Activated CD4-positive, alpha-beta T cell treated with anti-CD3 and anti-CD28 coated beads, Interleukin-2, amount 10 ng/mL, durations not matched to agents 7 days and 5 days (primary cell): ENCODE measurements around the gene AREL1. TPM values are rescaled to one million over a fixed set of nuclear protein-coding genes. Genes with fewer than 3 reads are reported as not detected.

Experiments used
- CTCF ChIA-PET: fragments of 350-600 bp; sonication (Branson Sonifier 250); formaldehyde crosslinking; loops from one replicate; lab custom pipeline; 2021; ENCODE audit warnings: antibody characterized with exemption; lab: Charles Lee
- POLR2A ChIA-PET: fragments of 350-600 bp; sonication (Branson Sonifier 250); formaldehyde crosslinking; loops from one replicate; lab custom pipeline; 2021; ENCODE audit warnings: antibody characterized with exemption; lab: Charles Lee
- DNase-seq: peaks from one replicate; pipeline ENCODE4 v3.0.0-alpha.2; 2020
- H3K27ac Mint-ChIP-seq: one replicate; pipeline ENCODE4 v1.8.0; 2021; ENCODE audit warnings: mild to moderate bottlenecking, moderate library complexity, mixed read lengths
- H3K27me3 Mint-ChIP-seq: one replicate; pipeline ENCODE4 v1.8.0; 2021; ENCODE audit warnings: mixed read lengths
- H3K36me3 Mint-ChIP-seq: one replicate; pipeline ENCODE4 v1.8.0; 2021; ENCODE audit warnings: low read depth, mixed read lengths
- H3K4me1 Mint-ChIP-seq: one replicate; pipeline ENCODE4 v1.8.0; 2021; ENCODE audit warnings: mixed read lengths
- H3K4me3 Mint-ChIP-seq: one replicate; pipeline ENCODE4 v1.8.0; 2021; ENCODE audit warnings: mild to moderate bottlenecking, moderate library complexity, mixed read lengths
- H3K9me3 Mint-ChIP-seq: one replicate; pipeline ENCODE4 v1.8.0; 2021; ENCODE audit warnings: mixed read lengths
- total RNA-seq, 2 experiments: library from RNA; stranded (reverse); gene quantifications; one replicate each; pipeline ENCODE4 v1.2.3, GENCODE V29; 2021

AREL1 gene
- total RNA-seq, 2 experiments from 2014 or later: 44.1 to 44.2 TPM

GRCh38 chr14:74667758-74668157 lies 45.1 kb downstream of the AREL1 start:
- DNase-seq: no peak
- Mint-ChIP-seq H3K36me3 (peaks cover 57% of the 10 kb centered on the region), H3K9me3 (no peaks in the 10 kb centered on the region), H3K27ac (no peak overlapping the region), H3K4me1 (peaks cover 5% of the 10 kb centered on the region), H3K4me3 (no peak overlapping the region), H3K27me3 (no peaks in the 10 kb centered on the region)
- ChIA-PET POLR2A (no interaction called here), CTCF (interaction anchor here (0.8 to 3.0 kb wide), 4 partner anchors 10 to 49 kb away, joined by 3 to 8 read pairs (median 6); no protein-coding TSS in a partner anchor)

DNA sequence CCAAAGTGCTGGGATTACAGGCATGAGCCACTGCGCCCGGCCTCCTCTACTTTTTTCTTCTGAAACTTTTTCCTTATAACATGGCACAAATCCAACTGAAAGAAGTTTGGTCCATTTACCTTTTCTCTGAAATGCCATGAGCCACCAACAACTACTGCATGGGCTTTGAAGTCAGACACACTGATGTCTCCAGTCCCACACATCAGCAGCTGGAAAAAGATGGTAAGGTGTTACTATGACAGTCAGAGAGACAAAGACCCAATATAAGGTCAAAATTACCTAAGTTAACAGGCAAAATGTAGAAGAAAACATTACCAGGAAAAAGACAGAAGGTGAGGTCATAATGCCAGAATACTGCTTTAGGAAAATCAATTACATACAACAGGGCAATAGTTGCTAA lies 48.2 kb downstream of the AREL1 start:
- POLR2A ChIA-PET: no interaction called here
- no peak overlapping the region for H3K27ac Mint-ChIP-seq
- DNase-seq: no peak
- no peaks in the 10 kb centered on the region for H3K27me3 Mint-ChIP-seq
- H3K36me3 Mint-ChIP-seq: peaks cover 36% of the 10 kb centered on the region
- H3K9me3 Mint-ChIP-seq: no peaks in the 10 kb centered on the region
- peaks cover 5% of the 10 kb centered on the region for H3K4me1 Mint-ChIP-seq
- H3K4me3 Mint-ChIP-seq: no peak overlapping the region
- CTCF ChIA-PET: interaction anchor here (0.6 to 1.6 kb wide), 5 partner anchors 34 to 922 kb away, joined by 3 to 4 read pairs (median 3); no protein-coding TSS in a partner anchor

DNA sequence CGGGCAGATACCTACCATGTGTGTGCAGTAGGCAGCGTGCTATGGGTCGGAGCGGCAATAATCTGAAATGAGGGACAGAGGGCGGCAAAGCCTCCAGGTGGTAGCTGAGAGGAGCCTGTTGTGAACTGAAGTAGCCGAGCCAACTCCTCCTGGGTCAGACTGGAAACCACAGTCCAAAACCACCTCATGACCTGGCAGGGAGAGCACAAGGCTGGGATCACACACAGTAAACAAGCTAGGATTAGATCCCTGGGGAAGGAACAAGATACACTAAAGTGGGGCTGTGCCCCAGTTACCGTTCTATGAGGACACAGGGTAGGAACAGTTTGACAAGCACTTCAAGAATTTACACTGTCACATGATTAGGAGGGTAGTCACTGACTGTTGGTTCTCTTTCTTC lies 49.0 kb downstream of the AREL1 start:
- Mint-ChIP-seq H3K27ac (no peak overlapping the region), H3K9me3 (no peaks in the 10 kb centered on the region), H3K36me3 (peaks cover 30% of the 10 kb centered on the region), H3K4me1 (peaks cover 5% of the 10 kb centered on the region), H3K4me3 (no peak overlapping the region), H3K27me3 (no peaks in the 10 kb centered on the region)
- DNase-seq: no peak
- CTCF ChIA-PET: interaction anchor here (0.7 to 1.8 kb wide), 4 partner anchors 9 to 76 kb away, joined by 3 to 6 read pairs (median 3); partner anchors contain the start of gene LTBP2
- POLR2A ChIA-PET: no interaction called here

- no peak for DNase-seq
- Mint-ChIP-seq H3K27ac (no peak overlapping the region), H3K4me3 (no peak overlapping the region), H3K27me3 (no peaks in the 10 kb centered on the region), H3K9me3 (no peaks in the 10 kb centered on the region), H3K4me1 (no peaks in the 10 kb centered on the region), H3K36me3 (peaks cover 20% of the 10 kb centered on the region)
- CTCF ChIA-PET: interaction anchor here (0.7 kb wide), 2 partner anchors 46 to 123 kb away, joined by 5 to 8 read pairs; no protein-coding TSS in a partner anchor
- POLR2A ChIA-PET: no interaction called here
These were observed 51.0 kb downstream of the AREL1 start for GRCh38 chr14:74661726-74662450.

DNA sequence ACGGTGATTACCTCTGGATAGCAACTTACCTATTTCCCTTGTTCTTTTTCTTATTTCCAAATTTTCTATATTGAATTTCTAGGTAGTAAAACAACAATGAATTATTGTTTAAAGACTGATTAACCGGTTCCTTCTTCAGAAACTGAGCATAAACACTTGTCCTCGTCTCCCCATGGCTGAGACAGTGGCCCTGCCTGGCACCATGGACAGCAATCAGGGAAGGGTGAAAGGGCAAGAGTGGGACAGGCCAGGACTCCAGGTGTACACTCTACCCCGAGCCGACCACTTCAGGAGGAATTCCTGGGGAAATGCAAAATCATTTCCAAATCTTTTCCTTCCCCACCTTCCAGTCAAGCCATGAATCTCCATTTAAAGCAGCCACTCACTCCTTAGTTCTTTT lies 52.0 kb downstream of the AREL1 start:
- no peak overlapping the region for H3K27ac Mint-ChIP-seq
- H3K9me3 Mint-ChIP-seq: no peaks in the 10 kb centered on the region
- no peaks in the 10 kb centered on the region for H3K4me1 Mint-ChIP-seq
- H3K4me3 Mint-ChIP-seq: no peak overlapping the region
- ChIA-PET CTCF (no interaction called here), POLR2A (no interaction called here)
- H3K36me3 Mint-ChIP-seq: peaks cover 20% of the 10 kb centered on the region
- no peaks in the 10 kb centered on the region for H3K27me3 Mint-ChIP-seq
- DNase-seq: no peak

GRCh38 chr14:74660167-74660566 lies 52.7 kb downstream of the AREL1 start:
- no peak for DNase-seq
- no peaks in the 10 kb centered on the region for H3K4me1 Mint-ChIP-seq
- H3K27me3 Mint-ChIP-seq: no peaks in the 10 kb centered on the region
- H3K36me3 Mint-ChIP-seq: peaks cover 20% of the 10 kb centered on the region
- ChIA-PET CTCF (interaction anchor here (0.6 to 0.9 kb wide), 2 partner anchors 22 to 42 kb away, joined by 3 read pairs; no protein-coding TSS in a partner anchor), POLR2A (no interaction called here)
- H3K4me3 Mint-ChIP-seq: no peak overlapping the region
- no peaks in the 10 kb centered on the region for H3K9me3 Mint-ChIP-seq
- H3K27ac Mint-ChIP-seq: no peak overlapping the region

DNA sequence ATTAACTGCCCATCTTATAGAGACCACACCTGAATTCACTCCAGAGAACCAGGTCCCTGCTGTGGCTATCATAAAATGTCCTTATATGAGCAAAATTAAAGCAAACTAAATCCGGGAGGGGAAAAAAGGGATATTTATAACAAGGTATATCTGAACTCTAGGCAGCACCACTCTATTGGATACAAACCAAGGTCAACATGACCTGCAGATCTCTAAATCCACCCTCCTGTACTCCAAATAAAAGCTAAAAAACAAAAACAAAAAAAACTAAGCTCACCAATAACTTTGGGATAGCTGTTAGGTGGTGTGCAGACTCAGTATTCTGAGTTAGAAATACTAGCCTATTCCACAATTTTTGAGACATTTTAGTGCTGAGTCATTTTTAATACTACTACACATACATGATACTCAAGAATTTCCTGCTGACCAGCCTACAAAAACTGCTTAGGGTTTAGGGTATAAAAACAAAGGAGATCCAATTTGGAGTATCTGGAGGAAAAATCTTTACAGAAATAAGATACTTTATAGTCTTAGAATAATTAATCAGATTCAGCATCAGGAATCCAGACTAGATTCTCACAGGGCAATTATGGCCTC lies 54.2 kb downstream of the AREL1 start:
- Mint-ChIP-seq H3K36me3 (peaks cover 15% of the 10 kb centered on the region), H3K4me3 (no peak overlapping the region), H3K27me3 (no peaks in the 10 kb centered on the region), H3K27ac (no peak overlapping the region), H3K4me1 (no peaks in the 10 kb centered on the region), H3K9me3 (no peaks in the 10 kb centered on the region)
- POLR2A ChIA-PET: no interaction called here
- DNase-seq: no peak
- CTCF ChIA-PET: no interaction called here

GRCh38 chr14:74656964-74657363 lies 55.9 kb downstream of the AREL1 start:
- no peak for DNase-seq
- no peak overlapping the region for H3K4me3 Mint-ChIP-seq
- no peaks in the 10 kb centered on the region for H3K9me3 Mint-ChIP-seq
- H3K27ac Mint-ChIP-seq: no peak overlapping the region
- peaks cover 10% of the 10 kb centered on the region for H3K36me3 Mint-ChIP-seq
- H3K4me1 Mint-ChIP-seq: no peaks in the 10 kb centered on the region
- POLR2A ChIA-PET: no interaction called here
- CTCF ChIA-PET: interaction anchor here (0.6 to 1.7 kb wide), 3 partner anchors 14 to 55 kb away, joined by 3 to 4 read pairs (median 3); no protein-coding TSS in a partner anchor
- no peaks in the 10 kb centered on the region for H3K27me3 Mint-ChIP-seq

DNA sequence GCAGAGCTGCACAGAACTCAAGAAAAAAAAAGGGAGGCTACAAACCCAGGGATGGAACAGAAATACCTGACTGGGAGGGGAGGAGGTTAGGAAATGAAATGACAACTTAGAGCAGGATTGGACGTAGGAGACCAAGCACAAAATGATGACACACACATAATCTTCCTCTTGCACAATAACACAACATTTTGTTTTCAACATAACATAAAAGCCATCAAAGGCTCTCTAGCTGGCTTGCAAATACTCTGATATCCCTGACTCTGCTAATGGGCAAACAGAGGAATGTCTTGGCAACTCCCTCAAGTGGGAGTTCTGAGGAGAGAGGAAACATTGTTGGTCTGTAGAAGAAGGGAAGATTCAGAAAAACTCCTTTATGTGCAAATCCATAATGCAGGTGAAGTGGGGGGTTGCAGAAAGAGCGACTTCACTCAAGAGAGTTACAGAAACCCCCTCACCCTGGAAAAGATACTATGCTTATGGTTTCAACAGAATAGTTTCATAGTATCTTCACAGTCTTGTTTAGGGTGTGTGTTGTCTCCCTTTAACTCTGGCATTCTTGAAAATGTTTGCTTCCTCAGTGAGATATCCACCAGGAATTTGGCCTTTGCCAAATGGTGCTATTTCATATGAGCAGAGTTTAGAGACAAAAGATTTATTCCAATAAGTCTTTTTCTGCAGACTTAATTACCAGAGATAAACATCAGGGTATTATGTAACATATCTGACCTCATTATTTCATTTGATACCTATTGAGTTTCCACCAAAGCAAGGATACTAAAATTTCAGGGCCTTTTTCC lies 57.1 kb downstream of the AREL1 start:
- CTCF ChIA-PET: interaction anchor here (1.2 to 1.7 kb wide), 2 partner anchors 8 to 43 kb away, joined by 3 to 4 read pairs; no protein-coding TSS in a partner anchor

GRCh38 chr14:74654931-74655330 lies 57.9 kb downstream of the AREL1 start:
- DNase-seq: no peak
- CTCF ChIA-PET: interaction anchor here (0.9 to 1.2 kb wide), 2 partner anchors 9 to 239 kb away, joined by 3 read pairs; no protein-coding TSS in a partner anchor
- H3K4me1 Mint-ChIP-seq: peaks cover 4% of the 10 kb centered on the region
- POLR2A ChIA-PET: no interaction called here
- H3K36me3 Mint-ChIP-seq: peaks cover 8% of the 10 kb centered on the region
- no peaks in the 10 kb centered on the region for H3K9me3 Mint-ChIP-seq
- H3K27me3 Mint-ChIP-seq: no peaks in the 10 kb centered on the region
- H3K4me3 Mint-ChIP-seq: no peak overlapping the region
- H3K27ac Mint-ChIP-seq: no peak overlapping the region

More for the DNA sequence above, 57.1 kb downstream of the AREL1 start:
- POLR2A ChIA-PET: no interaction called here
- Mint-ChIP-seq H3K36me3 (peaks cover 8% of the 10 kb centered on the region), H3K27ac (no peak overlapping the region), H3K27me3 (no peaks in the 10 kb centered on the region), H3K9me3 (no peaks in the 10 kb centered on the region), H3K4me3 (no peak overlapping the region), H3K4me1 (peaks cover 4% of the 10 kb centered on the region)
- DNase-seq: no peak

DNA sequence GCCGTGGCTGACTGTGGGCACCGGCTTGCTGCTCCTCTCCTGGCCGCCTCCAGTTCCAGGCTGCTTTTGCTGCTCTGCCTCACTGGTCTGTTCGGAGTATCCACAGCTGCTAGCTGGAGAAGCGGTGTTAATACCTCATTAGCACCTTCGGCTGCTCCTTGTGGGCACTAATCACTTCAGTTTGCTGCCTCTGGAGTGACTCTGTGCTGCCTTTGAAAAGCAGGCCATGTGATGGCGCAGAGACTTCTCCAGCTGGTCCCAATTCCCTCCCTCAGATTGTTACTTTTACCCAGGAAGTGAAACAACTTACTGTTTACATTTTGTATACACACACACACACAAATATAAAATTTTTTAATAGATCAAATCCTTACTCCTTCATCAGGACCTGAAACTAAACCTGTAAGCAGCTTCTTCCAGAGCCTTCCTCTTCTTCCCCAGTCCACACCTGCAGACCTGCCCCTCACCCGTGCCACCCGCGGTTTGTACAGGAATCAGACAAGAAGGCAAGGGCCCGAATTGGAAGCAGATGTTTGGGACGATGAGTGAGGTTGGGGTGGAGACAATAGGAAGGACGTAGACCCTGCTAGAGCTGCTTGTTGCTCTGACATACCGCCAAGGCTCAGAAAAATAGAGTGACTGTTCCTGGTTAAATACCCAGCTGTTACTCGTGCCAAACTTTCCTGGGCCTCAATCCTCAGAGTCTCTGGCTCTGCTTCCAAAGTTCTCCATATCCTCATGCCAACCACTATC lies 59.3 kb downstream of the AREL1 start:
- CTCF ChIA-PET: no interaction called here
- H3K4me1 Mint-ChIP-seq: peaks cover 4% of the 10 kb centered on the region
- peaks cover 6% of the 10 kb centered on the region for H3K36me3 Mint-ChIP-seq
- POLR2A ChIA-PET: no interaction called here
- no peaks in the 10 kb centered on the region for H3K9me3 Mint-ChIP-seq
- DNase-seq: no peak
- H3K4me3 Mint-ChIP-seq: no peak overlapping the region
- peak overlapping the region; percentile 74 for H3K27ac Mint-ChIP-seq
- H3K27me3 Mint-ChIP-seq: no peaks in the 10 kb centered on the region

DNA sequence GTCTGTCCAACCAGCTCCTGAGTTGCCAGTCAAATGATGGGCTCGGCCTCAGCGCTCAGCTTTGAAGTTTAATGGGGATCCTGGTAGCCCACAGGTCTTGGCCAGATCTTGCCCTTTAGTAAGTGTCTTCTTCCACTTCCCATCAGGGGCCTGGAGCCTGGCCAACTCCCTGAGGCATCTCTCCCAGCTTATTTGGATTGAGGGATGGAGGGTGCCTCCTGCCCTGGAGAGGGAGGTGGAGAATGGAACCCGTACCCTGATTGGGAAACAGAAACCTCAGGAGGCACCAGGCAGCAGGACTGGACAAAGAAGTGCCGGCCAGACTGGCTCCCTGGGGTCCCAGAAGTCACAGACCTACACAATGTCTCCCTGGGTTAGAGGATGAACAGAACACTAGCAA lies 60.3 kb downstream of the AREL1 start:
- CTCF ChIA-PET: interaction anchor here (1.4 to 1.5 kb wide), 2 partner anchors 14 to 40 kb away, joined by 4 read pairs; partner anchors contain the start of gene LTBP2
- no peak overlapping the region for H3K27ac Mint-ChIP-seq
- peaks cover 2% of the 10 kb centered on the region for H3K36me3 Mint-ChIP-seq
- H3K4me1 Mint-ChIP-seq: peaks cover 4% of the 10 kb centered on the region
- H3K27me3 Mint-ChIP-seq: no peaks in the 10 kb centered on the region
- no peak for DNase-seq
- no peaks in the 10 kb centered on the region for H3K9me3 Mint-ChIP-seq
- POLR2A ChIA-PET: no interaction called here
- H3K4me3 Mint-ChIP-seq: no peak overlapping the region
